Choroid plexus epithelial cell (primary cell): Measurements from ENCODE around the gene BCAR3.

Experiments used
- DNase-seq: peaks from one replicate; pipeline ENCODE4 v3.0.0-alpha.2; 2010; ENCODE audit warnings: low read depth
- H3K4me3 ChIP-seq: 2 replicates; pipeline ENCODE4 v1.5.1; 2011; ENCODE audit warnings: low read depth, mild to moderate bottlenecking, control low read depth, low read length, moderate library complexity
- TF ChIP-seq, protein P1 (sequence below): conservative IDR thresholded peaks from 2 replicates; pipeline ENCODE4 v1.5.1; 2011; ENCODE audit warnings: low read depth, mild to moderate bottlenecking, control low read depth, inconsistent platforms, low read length, moderate library complexity

Gene BCAR3

DNA sequence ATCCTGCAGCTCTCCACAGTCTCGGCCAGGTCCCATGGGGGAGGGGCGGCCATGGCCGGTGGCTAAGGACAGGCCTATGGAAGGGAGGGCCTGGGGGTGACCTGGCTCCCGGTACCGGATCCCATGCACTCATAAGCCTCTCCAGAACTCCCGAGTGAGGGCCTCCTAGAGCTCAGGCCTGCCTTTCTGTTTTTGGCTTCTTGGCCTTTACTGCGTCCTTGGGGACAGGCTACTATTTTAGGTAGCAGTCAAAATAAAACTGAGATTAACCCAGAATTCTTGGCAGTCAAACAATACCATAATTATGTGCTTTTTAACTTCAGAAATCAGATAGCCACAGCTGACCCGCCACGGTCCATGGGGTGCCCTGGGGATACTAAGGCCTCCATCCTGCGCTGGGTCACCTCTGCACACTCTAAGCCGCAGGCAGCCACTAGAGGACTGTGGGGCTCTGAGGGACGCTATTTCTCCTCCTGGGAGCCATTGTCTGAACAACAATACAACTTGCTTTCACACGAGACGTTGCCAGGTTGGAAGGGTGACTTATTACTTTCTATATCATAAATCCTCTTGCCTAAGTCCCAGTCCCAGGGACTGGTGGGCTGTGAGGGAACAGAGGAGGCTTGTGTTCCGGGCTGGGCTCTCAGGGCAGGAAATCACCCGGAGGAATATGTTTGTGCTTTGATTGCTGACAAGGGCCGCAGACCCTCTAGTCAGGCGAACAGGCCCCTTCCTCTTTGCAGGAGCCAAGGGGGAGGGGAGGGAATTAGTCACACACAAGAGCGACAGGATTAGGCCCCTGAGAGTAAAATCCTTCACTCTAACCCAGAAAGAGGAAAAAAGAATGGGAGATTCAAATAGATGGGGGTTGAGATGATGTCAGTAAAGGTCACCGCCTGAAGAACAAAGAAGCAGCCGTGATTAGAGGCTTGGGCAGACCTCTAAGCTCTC lies 40.7 kb upstream of the BCAR3 start:
- no peak overlapping the region for H3K4me3 ChIP-seq
- TF ChIP-seq, protein P1, sequence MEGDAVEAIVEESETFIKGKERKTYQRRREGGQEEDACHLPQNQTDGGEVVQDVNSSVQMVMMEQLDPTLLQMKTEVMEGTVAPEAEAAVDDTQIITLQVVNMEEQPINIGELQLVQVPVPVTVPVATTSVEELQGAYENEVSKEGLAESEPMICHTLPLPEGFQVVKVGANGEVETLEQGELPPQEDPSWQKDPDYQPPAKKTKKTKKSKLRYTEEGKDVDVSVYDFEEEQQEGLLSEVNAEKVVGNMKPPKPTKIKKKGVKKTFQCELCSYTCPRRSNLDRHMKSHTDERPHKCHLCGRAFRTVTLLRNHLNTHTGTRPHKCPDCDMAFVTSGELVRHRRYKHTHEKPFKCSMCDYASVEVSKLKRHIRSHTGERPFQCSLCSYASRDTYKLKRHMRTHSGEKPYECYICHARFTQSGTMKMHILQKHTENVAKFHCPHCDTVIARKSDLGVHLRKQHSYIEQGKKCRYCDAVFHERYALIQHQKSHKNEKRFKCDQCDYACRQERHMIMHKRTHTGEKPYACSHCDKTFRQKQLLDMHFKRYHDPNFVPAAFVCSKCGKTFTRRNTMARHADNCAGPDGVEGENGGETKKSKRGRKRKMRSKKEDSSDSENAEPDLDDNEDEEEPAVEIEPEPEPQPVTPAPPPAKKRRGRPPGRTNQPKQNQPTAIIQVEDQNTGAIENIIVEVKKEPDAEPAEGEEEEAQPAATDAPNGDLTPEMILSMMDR: peak; percentile 10
- no peak for DNase-seq

DNA sequence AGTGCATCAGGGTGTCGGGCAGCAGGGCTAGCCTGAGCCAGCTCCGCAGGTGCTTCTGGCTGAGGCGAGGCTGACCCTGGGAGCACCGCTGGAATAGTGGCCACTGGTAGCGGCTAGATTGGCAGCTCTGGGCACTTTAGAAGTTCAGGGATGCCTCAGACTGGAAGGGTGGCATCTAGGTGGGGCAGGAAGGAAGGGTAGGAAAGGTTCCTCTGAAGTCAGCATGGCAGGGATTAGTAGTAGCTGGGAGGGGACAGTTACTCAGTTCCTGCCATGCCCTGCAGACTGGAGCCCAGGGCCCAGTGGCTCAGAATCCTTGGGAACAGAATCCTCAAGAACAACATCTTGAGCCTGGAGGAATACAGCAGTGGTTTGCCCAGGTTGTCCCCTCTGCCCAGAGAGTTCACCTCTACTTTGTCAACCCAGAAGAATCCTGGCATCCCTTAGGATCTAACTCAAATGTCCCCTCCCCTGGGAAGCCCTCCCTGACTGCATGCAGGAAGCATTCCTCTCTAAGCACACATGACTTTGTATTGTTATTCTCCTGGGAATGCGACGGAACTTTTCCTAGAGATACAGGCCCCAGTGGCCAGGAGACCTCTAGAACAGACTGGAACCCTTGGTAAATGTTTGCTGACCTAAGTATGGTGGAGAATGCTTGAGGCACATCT lies 39.5 kb upstream of the BCAR3 start:
- TF ChIP-seq, protein P1: no peak
- no peak for DNase-seq
- H3K4me3 ChIP-seq: no peak overlapping the region

DNA sequence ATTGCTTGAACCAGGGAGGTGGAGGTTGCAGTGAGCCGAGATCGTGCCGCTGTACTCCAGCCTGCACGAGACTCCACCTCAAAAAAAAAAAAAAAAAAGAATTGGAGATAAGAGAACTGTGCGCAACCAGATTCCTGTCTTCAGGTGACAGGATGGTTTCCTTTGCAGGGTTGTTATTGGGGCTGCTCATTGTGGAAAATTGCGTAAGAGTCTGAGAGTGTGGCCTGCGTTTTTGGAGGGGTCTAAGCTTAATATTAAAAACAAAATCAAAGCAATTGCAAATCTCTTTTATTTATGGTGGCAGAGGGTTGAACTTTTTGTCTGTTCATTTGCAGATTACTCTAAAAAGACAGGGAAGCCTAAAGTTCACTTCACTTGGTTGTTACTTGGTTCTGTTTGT lies 36.0 kb upstream of the BCAR3 start:
- H3K4me3 ChIP-seq: no peak overlapping the region
- TF ChIP-seq, protein P1: no peak
- no peak for DNase-seq

DNA sequence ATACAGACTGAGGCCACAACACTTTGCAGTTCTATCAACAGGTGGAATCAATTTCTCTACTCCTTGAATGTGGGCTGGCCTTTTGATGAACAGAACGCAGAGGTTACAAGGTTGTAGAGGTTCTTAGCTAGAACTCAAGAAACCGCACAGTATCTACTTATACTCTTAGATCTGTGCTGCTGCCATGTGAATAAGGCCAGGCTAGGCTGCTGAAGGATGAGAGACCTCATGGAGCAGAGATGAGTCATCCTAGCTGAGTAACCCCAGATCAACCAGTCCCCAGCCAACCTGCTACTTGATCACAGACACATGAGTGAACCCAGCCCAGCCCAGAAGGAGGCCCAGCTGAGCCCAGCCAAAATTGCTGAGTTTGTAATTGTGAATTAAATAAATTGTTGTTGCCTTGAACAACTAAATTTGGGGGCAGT lies 35.3 kb upstream of the BCAR3 start:
- no peak for DNase-seq
- H3K4me3 ChIP-seq: no peak overlapping the region
- TF ChIP-seq, protein P1: no peak

- H3K4me3 ChIP-seq: no peak overlapping the region
- TF ChIP-seq, protein P1: no peak
- DNase-seq: no peak
Observed at GRCh38 chr1:93716163-93716562, 34.5 kb upstream of the BCAR3 start.

DNA sequence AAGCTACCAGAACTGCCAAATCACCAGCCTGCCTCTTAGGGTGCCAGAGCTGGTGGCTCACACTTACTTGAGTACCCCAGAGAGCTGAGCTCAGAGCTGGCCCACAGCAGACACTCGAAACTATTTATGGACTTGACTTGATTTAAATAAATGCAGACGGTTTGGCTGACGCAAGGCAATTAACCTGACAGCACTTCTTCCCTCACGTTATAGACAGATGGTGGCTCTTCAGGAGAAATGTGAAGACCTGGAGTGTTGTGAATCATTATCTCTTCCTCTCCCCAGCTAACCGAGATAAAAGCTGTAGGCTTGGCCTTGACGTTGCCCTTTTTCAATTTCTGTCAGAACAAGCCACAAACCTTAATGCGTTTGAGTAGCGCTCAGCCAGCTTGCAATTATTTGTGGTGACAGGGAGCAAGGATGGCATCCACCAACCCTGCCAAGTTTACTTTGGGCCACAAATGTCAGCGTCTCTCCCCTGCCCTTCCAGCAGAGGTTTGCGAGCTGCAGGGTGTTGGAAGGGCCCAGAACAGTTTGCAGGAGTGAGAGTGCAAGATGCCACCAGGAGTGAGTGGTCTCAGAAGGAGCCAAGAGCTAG lies 34.0 kb upstream of the BCAR3 start:
- DNase-seq: no peak
- no peak overlapping the region for H3K4me3 ChIP-seq
- TF ChIP-seq, protein P1: no peak
